ENCODE measurements around the gene ASPDH.
"Not testable (repeated sequence)": the region's sequence is repeated elsewhere in the genome, so short reads cannot be mapped to it uniquely, and the experiment has no call there.

Gene ASPDH

DNA sequence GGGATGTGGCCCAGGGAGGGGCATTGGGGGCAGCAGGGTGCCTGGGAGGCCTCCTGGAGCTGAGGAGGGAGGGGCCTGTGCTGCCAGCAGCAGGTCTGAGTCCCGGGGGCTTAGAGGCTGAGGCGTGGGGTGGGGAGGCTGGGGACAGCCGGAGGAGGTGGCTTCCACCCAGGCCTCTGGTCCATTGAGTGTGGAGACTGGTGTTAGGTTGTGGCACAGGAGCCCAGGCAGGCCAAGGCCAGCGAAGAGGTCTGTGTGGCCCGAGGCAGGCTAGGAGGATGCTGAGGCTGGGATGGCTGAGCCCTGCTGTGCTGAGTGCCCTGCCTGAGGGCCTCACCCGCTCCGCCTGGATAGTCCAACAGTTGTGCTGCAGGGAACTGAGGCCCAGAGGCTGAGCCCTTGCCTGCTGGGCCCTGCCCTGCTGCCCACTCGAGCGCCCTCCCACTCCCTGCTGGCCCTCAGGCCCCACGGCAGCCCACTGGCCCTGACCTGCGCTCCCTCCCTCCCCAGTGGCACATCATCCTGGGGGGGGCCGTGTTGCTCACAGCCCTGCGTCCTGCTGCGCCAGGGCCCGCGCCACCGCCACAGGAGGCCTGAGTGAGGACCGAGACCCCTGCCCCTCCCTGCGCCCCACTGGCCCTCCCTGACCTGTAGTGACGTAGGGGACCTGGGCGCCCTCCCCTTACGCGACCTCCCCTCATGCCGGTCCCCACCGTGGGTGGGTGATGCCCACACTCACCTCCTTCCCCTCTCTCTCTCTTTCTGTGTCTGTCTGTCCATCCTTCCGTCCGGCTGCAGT is 32.2 kb downstream of the ASPDH start:
- Histone ChIP-seq H3K27ac (no peak overlapping the region), H3K4me3 (no peak overlapping the region)

DNA sequence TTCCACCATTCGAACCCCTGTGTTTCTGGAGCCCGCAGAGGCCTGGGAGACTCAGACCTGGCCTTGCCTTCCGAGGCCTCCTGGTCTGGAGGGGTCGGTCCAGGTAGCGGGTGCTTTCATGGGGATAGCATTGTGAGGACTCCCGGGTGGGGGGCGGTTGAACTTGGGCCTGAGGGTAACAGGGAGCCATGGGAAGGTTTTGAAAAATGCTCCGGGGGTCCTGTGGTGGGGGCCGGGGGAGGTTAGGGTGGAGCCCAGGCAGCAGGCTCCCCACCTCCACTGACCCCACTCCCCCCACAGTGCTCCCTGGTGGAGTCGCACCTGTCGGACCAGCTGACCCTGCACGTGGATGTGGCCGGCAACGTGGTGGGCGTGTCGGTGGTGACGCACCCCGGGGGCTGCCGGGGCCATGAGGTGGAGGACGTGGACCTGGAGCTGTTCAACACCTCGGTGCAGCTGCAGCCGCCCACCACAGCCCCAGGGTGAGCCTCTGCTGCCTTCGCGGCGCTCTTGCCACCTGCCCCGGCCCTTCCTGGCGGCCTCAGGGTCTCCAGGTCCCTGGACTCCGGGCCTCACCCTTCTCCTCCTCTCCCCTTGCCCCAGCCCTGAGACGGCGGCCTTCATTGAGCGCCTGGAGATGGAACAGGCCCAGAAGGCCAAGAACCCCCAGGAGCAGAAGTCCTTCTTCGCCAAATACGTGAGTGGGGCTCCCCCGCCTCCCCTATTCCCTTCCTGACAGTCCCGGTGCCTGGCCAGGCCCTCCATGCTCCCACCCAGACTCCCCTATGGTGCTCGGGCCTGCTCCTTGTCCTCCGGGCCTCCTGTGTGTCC is 33.2 kb downstream of the ASPDH start:
- H3K4me3 ChIP-seq = no peak overlapping the region
- no peak overlapping the region for H3K27ac ChIP-seq

DNA sequence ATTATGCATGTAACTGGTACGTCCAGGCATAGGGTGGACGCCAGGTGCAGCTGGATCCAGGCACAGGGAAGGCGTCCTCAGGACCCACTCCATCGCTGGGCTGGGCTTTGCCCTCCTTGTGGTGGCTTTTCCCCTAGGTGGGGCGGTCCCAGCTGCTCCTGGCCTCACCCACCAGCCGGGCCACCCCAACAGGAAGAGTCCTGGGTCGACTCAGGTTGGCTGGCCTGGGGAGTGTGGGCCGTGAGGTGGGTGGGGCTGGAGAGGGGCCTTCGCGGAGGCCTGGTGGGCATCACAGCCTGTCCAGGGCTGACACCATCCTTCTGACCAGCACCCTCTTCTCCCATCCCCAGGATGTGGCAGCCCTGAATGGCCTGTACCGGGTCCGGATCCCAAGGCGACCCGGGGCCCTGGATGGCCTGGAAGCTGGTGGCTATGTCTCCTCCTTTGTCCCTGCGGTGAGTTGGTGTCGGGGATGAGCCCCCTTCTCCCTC is 33.9 kb downstream of the ASPDH start:
- no peak overlapping the region for H3K27ac ChIP-seq
- H3K4me3 ChIP-seq = no peak overlapping the region

DNA sequence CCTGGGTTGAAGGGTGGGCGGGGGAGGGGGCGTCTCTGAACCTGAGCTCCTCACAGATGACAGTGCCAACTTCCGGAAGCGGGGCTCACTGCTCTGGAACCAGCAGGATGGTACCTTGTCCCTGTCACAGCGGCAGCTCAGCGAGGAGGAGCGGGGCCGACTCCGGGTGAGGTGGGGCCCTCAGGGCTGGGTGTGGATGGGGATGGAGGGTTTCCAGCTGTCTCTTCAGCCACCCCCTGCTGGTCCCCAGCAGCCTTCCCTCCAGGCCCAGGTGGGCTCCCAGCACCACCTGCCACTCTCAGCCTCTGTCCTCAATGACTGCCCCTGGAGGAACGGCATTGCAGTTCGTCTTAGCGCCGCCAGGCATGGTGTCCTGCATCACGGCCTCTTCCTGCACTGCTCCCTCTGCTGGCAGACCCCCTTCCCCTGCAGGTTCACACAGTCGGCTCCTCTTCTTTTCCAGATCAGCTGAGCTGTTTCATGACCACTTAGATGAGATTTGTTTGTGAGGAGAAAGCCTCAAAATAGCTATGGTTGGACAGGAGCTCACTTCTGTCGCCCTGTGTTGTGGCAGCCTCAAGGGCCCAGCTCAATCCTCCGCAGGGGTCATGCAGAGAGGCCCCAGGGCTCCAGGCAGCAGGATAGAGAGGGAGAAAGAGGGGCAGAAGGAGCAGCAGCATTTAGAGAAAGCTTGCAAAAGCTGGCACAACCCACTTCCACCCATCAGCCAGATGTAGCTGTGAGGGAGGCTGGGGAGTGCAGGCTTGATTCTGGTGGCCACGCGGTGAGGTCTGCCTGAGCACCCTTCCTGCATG is 34.6 kb downstream of the ASPDH start:
- Histone ChIP-seq H3K27ac (no peak overlapping the region), H3K4me3 (no peak overlapping the region)

DNA sequence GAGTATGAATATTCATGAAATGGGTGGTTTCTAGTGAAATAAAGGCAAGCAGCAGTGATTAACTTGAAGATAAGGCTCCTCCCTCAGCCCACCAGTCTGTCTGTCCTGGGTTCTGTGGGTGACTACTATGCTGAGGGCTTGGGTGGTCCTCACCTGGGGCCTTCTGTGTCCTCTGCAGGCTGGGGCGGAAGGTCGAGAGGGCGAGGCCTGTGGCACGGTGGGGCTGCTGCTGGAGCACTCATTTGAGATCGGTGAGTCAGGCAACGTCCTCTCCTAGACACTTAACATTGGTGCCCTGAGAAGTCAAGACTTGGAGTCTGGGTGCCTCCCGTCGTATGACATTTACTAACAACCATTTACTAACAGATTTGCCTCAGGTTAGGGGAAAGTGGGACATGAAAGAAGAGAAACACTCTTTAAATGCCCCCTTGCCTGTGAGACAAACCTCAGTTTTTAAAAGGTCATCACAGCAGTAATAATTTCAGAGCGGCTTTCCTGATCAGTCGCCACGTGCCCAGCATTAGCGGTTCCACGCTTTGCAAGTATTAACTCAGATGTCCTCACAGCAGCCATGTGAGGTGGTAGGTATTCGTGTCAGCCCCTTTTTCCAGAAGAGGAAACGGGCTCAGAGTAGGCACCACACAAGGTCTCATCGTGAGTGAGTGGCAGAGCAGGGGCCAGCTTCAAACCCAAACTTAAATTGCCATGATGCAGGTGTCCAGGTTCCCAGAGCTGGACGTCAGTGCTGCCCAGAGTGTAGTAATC is 35.8 kb downstream of the ASPDH start:
- no peak overlapping the region for H3K4me3 ChIP-seq

DNA sequence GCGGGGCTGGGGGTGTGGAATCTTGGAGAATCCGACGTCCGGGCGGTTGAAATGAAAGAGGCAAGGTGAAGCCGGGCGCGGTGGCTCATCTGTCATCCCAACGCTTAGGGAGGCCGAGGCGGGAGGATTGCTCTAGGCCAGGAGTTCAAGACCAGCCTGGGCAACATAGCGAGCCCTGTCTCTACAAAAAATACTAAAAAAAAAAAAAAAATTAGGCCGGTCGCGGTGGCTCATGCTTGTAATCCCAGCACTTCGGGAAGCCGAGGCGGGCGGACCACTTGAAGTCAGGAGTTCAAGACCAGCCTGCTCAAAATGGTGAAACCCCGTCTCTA is 36.8 kb downstream of the ASPDH start:
- Histone ChIP-seq H3K4me3 (peak overlapping the region; percentile 53 to 92 (median 72)), H3K27ac (peak overlapping the region in 20 of 21 experiments; percentile 35 to 92 (median 81))

More for the DNA sequence above, 35.8 kb downstream of the ASPDH start:
- H3K27ac ChIP-seq = no peak overlapping the region

DNA sequence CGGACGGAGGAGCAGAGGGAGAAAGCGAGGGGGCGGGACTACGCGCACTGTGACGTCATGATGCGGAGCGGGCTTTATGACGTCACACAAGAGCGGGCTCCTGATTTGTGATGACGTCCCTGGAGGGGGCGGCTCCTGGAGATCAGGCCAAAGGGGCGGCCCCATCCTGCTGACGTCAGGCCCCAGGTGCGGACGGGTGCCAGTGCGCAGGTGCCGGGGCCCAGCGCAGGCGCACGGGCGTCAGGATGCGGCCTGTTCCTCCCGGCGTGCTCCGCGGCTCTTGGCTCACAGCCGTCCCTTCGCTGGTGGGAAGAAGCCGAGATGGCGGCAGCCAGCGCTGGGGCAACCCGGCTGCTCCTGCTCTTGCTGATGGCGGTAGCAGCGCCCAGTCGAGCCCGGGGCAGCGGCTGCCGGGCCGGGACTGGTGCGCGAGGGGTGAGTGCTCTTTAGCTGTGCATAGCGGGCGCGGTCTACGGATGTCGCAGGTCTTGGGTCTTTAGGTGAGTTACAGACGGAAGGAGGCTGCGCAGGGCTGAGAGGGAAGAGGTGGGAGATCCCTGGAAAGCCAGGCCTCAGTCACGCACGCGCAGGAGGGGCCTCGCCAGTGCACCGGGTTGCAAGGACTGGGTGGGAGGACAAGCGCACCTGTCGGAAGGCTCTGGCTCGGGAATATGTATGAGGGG is 37.3 kb downstream of the ASPDH start, which contains the start of the genes EMC10 and GARIN5A:
Gene EMC10, plus strand, starts transcription at position 284 of the 683 bp plus-strand sequence. Its CDS starts 38 bp downstream, at position 322.
Gene GARIN5A, minus strand, starts transcription at position 625 of the 683 bp plus-strand sequence. Its CDS starts 460 bp downstream, at position 165.
- H3K27ac ChIP-seq = peak within 1 kb of the TSS; percentile 35 to 92 (median 81)

DNA sequence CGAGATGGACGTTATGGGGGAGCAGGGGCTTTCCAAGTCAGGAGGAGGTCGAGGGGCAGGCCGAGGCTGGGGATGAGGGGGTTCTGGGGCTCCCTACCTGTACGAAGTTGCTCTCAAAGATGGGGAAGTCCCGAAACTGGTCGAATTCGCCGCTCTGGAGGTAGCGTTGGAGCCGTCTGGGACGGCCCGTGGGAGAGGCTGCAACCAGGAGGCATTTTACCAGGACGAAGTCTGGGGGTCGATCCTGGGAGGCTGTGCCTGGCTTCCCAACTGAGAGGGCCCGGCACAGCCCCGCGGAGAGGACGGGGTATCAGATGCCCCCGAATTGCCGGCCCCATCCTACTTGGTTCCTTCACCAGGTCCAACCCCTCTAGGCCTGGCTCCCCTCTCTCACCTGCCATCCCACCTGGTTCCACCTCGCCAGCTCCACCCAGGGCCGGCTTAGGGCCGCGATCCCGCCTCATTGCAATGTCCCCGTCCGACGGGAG is 37.9 kb downstream of the ASPDH start:
- Histone ChIP-seq H3K27ac (peak overlapping the region in 3 of 21 experiments; percentile 36 to 89 (median 83)), H3K4me3 (peak overlapping the region in 4 of 7 experiments; percentile 66 to 78 (median 74))

More for the DNA sequence above, 37.3 kb downstream of the ASPDH start, which contains the start of the genes EMC10 and GARIN5A:
- peak within 1 kb of the TSS; percentile 53 to 92 (median 72) for H3K4me3 ChIP-seq

DNA sequence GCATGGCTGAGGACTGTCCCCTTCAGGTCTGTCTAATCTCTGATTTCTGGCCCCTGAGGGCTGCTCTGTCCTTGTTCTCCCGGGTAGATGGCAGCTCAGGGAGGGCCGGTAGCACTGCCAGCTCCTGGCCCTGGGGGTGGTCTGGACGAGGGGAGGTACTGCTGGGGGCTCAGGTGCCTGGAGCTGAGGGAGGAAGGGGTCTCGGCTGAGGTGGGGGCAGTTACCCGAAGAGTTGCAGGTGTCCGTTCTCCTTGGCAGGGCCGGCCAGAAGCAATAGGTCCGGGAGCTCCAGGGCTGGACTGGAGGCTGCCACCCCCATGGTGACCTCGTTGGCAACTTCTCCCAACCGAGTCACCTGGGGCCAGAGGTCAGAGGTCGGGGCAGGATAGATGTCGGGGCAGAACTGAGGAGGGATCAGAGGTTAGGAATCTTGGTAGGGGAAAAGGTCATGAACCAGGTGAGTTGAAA is 38.6 kb downstream of the ASPDH start:
- no peak overlapping the region for H3K4me3 ChIP-seq

DNA sequence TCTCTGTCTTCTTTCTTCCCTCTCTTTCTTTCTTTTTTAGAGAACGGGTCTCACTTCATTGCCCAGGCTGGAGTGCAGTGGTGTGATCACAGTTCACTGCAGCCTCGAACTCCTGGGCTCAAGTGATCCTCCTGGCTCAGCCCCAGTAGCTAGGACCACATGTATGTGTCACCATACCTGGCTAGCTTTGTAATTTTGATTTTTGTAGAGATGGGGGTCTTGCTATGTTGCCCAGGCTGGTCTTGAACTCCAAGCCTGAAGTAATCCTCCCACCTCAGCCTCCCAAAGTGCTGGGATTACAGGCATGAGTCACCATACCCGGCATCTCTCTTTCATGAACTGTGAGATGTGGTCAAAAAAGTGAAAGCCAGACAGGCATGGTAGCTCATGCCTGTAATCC is 40.4 kb downstream of the ASPDH start:
- not testable (repeated sequence) for H3K4me3 ChIP-seq

More for the DNA sequence above, 38.6 kb downstream of the ASPDH start:
- no peak overlapping the region for H3K27ac ChIP-seq

DNA sequence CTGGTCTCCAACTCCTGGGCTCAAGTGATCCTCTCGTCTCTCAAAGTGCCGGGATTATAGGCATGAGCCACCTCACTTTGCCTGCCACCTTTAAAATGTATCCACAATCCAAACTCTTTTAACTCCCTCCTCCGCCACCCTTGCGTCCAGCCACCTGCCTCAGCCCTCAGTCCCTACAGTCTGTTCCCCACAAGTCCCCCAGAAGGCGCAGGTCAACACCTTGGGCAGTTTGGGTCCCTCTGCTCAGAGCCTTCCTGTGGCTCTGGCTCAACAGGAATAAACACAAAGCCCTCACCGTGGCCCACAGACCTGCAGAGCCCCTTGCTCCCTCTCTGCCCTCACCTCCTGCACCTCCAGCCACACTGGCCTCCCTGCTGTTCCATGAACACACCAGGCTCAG is 44.9 kb downstream of the ASPDH start:
- H3K27ac ChIP-seq = no peak overlapping the region
- no peak overlapping the region for H3K4me3 ChIP-seq

More for the DNA sequence above, 40.4 kb downstream of the ASPDH start:
- not testable (repeated sequence) for H3K27ac ChIP-seq

DNA sequence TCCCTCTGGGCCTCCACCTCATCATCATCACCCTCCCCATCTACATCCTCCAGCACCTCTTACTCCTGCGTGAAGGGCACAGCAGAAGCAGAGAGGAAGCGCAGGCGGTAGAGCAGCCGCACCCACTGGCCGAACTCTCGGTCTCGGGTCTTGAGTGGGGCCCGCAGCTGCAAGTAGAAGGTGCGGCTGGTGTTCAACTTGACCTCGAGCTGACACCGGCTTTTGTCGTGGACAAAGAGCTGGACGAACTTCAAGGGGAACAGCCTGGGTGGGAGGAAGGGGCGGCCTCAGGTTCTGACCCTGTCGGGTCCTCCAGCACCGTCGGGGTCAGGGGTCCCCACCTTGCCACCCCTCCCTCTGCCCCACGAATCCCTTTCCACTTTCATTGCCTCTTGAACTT is 46.1 kb downstream of the ASPDH start:
- H3K27ac ChIP-seq = no peak overlapping the region

DNA sequence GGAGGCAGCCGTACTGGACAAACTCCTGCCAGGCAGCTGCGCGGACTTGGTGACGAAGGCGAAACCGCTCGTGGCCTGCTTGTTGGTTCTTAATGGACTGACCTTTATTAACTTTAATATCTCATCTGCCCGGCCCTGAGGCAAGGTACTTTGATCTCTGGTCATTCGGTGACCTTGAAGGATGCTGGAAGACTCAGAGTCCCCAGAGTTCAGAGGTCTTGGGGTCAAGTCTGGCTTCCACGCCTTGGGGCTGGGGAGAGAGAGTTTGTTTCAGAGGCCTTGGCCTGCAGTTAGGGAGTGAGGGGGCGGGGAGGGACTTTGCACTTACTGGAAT is 47.0 kb downstream of the ASPDH start:
- Histone ChIP-seq H3K27ac (no peak overlapping the region), H3K4me3 (no peak overlapping the region)

More for the DNA sequence above, 46.1 kb downstream of the ASPDH start:
- no peak overlapping the region for H3K4me3 ChIP-seq

DNA sequence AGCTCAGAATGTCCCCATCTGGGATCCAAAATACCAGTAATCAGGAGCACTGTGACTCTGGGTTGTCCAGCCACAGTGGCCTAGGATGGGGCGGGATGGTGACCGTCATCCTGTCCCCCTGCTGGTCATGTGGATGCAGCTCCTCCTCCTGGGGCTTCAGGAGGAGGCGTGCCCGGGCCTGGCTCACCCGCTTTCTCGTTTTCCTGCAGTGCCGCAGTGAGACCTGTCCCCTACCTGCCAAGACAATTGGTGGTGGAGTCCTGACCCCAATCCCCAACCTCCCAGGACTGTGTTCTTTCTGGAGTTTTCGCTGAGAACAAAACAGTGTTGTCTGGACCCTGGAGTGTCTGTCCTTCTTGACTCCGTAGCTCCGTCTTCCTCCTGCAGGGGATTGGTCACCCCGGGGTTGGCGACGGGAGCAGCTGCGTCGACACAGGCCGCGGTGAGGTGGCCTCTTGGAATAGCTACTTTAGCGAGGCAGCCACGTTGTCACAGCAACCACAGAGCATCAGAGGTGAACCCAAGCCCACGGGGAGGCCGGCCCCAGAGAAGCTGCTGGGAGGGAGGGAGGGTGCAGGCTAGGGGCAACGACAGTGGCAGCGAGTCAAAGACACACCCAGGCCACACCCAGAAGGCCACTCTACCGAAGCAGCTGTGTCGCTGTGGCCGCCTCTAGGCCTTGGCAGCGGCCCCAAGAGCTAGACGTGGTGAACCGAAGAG is 47.6 kb downstream of the ASPDH start:
- no peak overlapping the region for H3K27ac ChIP-seq
- H3K4me3 ChIP-seq = no peak overlapping the region

DNA sequence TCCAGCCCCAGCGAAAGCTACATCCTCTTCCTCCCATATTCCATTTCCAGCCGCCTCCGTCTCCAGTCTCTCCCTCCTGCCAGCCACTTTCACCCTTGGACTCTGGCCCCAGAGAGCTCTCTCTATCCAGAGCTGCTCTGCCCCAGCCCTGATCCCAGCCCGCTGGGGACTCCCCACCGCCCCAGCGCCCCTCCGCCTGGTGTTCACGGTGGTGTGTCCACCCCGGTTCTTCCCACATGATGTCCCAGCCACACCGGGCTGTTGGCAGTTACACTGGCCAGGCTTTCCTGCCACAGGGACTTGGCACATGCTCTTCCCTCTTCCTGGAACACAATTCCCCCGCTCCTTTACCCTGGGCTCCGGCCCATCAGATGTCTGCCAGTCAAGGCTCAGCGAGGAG is 48.7 kb downstream of the ASPDH start:
- no peak overlapping the region for H3K4me3 ChIP-seq
- no peak overlapping the region for H3K27ac ChIP-seq

DNA sequence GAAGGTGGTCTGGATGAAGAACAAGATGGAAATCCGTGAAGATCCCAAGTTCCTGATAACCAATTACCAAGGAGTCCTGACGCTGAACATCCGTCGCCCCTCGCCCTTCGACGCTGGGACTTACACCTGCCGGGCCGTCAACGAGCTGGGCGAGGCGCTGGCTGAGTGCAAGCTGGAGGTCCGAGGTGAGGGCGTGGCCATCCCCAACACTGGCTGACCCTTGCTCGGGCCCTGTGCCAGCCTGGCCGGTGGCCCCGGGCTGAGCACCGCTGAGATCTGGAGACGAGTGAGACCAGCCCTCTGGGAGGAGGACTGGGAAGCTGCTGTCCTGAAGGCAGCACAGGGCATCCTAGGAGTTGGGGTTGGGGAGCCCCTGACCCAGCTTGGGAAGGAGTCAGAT is 49.4 kb downstream of the ASPDH start:
- Histone ChIP-seq H3K4me3 (no peak overlapping the region), H3K27ac (no peak overlapping the region)

DNA sequence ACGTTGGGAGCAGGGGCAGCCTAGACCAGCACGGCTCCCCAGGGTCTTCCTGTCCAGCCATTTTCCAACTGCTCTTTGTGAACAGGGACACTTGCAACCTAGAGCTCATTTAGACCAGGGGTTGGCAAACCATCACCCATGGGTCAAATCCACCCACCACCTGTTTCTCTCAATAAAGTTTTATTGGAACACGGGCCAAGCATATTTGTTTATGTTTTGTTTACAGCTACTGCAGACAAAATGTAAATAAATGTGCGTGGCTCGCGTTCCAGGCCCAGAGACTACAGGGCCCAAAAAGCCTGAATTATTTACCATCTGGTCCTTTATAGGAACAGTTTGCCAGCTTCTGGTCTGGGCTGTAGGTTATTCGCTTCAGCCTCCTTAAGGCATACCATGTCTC is 50.7 kb downstream of the ASPDH start:
- H3K4me3 ChIP-seq = no peak overlapping the region
- H3K27ac ChIP-seq = no peak overlapping the region

Measured in skin epidermis (tissue), 12 donors.